ENCODE measurements around the gene CRELD2. TPM values are rescaled to one million over a fixed set of nuclear protein-coding genes. Genes with fewer than 3 reads are reported as not detected.

Gene CRELD2
- total RNA-seq, 1 donor from 2014 or later, result 43.8 TPM

DNA sequence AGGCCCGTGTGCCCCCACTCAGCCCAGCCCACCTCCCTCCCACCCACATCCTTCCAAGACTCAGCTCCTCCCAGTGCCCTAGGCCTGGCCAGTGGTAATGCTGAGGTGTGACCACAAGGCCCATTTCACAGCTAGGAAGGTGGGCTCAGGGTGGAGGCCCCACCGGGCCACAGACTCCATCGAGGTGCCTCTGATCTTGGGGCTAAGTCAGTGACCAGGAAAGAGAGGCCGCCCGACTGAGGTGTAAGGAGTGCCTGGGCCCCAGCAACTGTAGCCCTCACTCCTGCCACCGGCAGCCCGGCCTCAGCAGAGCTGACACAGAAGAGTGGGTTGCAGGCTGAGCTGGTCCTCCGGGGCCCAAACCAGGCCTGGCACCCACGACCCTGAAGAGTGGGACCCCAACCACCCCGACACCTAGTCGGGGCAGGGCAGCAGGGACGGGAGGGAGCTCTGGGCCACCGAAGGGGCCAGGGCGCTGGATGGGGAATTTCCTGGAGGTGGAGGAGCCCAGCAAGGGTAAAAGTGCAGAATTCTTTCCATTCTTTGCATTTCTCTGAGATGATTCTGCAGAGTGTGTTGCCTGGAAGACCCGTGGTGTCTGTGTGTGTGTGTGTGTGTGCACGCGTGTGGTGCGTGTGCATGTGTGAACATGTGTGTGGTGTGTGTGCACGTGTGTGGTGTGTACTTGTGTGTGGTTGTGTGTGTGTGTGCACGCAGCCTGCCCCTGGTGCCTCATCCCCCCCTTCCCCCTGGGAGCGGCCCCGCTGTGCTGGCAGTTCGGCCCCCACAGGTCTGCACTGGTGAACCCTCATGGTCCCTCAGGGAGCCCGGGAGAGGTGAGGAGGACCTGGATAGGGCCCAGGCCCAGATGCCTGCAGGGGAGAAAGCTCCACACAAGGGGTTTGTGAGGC is 33.8 kb downstream of the CRELD2 start:
- Mint-ChIP-seq H3K9me3 (no peaks in the 10 kb centered on the region), H3K4me1 (peaks cover 4% of the 10 kb centered on the region), H3K27me3 (ENCODE audit: low read depth) (no peaks in the 10 kb centered on the region), H3K27ac (ENCODE audit: unreplicated experiment) (peak overlapping the region; percentile 27), H3K4me3 (no peak overlapping the region), H3K36me3 (ENCODE audit: low read depth) (no peaks in the 10 kb centered on the region)
- TF ChIP-seq, protein P1, sequence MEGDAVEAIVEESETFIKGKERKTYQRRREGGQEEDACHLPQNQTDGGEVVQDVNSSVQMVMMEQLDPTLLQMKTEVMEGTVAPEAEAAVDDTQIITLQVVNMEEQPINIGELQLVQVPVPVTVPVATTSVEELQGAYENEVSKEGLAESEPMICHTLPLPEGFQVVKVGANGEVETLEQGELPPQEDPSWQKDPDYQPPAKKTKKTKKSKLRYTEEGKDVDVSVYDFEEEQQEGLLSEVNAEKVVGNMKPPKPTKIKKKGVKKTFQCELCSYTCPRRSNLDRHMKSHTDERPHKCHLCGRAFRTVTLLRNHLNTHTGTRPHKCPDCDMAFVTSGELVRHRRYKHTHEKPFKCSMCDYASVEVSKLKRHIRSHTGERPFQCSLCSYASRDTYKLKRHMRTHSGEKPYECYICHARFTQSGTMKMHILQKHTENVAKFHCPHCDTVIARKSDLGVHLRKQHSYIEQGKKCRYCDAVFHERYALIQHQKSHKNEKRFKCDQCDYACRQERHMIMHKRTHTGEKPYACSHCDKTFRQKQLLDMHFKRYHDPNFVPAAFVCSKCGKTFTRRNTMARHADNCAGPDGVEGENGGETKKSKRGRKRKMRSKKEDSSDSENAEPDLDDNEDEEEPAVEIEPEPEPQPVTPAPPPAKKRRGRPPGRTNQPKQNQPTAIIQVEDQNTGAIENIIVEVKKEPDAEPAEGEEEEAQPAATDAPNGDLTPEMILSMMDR (conservative IDR thresholded peaks at IDR 0.05), result no peak
- DNase-seq (ENCODE audit: low read depth, low spot score), result no peak

DNA sequence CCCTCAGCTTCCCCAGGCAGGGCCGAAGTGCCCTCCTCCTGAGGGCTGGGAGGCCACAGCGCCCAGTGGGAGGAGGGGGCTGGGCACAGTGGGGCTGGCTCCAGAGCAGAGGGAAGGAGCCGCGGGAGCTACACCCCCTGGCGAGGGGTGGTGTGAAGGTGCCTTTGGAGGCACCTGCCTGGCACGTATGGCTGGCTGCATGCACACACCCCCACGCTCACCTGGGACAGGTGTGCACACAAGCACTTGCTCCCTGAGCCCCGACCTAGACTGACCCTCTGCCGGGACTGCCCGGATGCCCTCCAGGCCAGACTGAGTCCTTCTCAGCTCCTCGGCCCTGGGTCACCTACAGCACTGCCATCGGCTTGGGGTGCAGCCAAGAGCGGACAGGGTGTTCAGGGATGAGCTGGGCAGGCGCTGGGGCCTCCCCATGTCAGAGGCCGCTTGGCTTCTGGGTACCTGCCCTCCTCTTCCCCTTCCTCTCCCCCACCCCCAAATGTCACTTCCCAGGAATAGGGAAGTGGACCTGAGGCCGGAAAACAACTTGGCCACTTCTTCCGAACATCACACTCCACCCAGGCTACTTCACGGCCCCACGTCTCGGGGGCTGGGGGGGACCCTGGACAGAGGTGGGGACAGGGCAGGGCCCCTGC is 34.7 kb downstream of the CRELD2 start:
- Mint-ChIP-seq H3K27me3 (ENCODE audit: low read depth) (no peaks in the 10 kb centered on the region), H3K4me1 (peaks cover 4% of the 10 kb centered on the region), H3K27ac (ENCODE audit: unreplicated experiment) (no peak overlapping the region), H3K9me3 (no peaks in the 10 kb centered on the region), H3K4me3 (no peak overlapping the region), H3K36me3 (ENCODE audit: low read depth) (no peaks in the 10 kb centered on the region)
- TF ChIP-seq, protein P1 (conservative IDR thresholded peaks at IDR 0.05), result no peak
- DNase-seq (ENCODE audit: low read depth, low spot score), result no peak

DNA sequence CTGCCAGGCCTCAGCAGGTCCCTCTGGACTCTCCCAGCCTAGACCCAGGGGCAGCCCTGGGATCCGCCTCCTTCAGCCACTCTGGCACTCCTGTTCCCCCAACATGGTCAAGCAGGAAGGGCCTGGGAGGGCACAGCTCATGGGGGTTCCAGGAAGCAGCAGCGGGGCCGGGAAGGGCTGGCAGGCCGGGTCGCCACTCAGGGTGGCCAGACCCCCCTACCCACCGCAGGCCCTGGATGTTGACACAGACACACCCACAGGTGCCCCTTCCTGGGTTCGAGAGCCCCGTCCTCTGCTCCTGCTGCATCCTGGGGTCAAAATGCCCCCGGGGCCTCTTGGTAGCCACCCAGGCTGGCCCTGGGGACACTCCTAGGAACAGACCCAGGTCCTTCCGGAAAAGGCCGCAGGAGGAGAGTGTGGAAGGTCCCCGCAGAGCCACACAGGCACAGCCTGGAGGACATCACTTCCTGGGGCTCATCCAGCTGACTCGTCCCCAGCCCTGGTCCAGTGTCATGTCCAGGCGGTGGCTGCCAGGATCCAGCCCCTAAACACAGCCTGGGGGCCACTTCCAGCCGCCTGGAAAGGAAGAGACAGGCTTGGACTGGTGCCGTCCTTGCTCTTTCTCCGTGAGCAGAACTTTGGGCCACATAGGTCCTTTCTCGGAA is 35.4 kb downstream of the CRELD2 start:
- Mint-ChIP-seq H3K9me3 (no peaks in the 10 kb centered on the region), H3K27me3 (ENCODE audit: low read depth) (no peaks in the 10 kb centered on the region), H3K36me3 (ENCODE audit: low read depth) (no peaks in the 10 kb centered on the region), H3K4me1 (peaks cover 4% of the 10 kb centered on the region), H3K27ac (ENCODE audit: unreplicated experiment) (no peak overlapping the region), H3K4me3 (no peak overlapping the region)
- no peak for DNase-seq (ENCODE audit: low read depth, low spot score)
- TF ChIP-seq, protein P1 (conservative IDR thresholded peaks at IDR 0.05), result no peak

DNA sequence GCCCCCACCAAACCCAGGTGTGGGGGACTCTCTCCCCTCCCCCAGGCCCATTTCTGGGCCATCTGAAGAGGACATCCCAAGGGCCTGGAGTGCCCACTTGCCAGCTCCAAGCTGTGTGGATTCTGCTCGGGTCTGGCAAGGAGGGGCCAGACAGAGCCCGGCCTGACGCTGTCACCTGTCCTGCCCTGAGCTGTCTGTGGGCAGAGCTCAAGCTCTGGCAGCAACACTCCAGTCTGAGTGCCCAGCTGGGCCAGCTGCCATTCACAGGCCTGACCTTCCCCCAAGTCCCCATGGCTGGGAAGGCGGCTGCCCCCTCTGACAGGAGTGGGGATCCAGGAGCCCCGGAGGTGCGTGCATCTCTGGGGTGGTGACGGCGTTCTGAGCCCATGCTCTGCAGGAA is 35.9 kb downstream of the CRELD2 start:
- H3K27ac Mint-ChIP-seq (ENCODE audit: unreplicated experiment), result no peak overlapping the region
- no peaks in the 10 kb centered on the region for H3K27me3 Mint-ChIP-seq (ENCODE audit: low read depth)
- H3K4me3 Mint-ChIP-seq, result no peak overlapping the region

DNA sequence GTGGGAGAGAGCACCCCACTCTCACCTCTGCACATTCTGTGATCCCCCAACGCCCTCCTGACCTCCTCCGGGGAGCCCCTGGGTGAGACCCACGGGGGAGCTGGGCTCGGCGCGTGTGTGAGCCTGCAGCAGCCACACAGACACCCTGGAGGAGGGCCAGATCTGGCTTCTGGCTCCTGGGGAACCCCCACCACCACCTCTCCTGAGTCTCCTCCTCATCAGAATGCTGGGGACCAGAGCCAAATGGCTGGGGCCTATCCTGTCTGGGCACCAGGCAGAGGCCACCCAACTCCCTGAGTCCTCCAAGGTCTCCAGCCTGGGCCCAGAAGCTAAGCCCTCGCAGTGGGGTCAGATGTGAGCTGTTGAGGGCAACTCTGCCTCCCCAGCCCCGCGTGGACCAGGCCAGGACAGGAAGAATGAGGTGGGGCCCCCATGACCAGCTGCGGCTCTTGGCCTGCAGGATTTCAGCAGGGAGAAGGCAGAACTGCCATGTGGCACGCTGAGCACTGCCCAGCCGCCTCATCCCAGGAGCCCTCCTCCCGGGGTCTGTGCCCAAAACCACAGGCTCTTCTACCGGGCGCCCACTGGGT is 36.7 kb downstream of the CRELD2 start:
- H3K9me3 Mint-ChIP-seq, result no peaks in the 10 kb centered on the region
- H3K4me1 Mint-ChIP-seq, result peaks cover 6% of the 10 kb centered on the region
- no peak for DNase-seq (ENCODE audit: low read depth, low spot score)
- H3K27me3 Mint-ChIP-seq (ENCODE audit: low read depth), result no peaks in the 10 kb centered on the region
- H3K36me3 Mint-ChIP-seq (ENCODE audit: low read depth), result no peaks in the 10 kb centered on the region
- H3K27ac Mint-ChIP-seq (ENCODE audit: unreplicated experiment), result no peak overlapping the region
- TF ChIP-seq, protein P1 (conservative IDR thresholded peaks at IDR 0.05), result no peak
- no peak overlapping the region for H3K4me3 Mint-ChIP-seq

More for the DNA sequence above, 35.9 kb downstream of the CRELD2 start:
- TF ChIP-seq, protein P1 (conservative IDR thresholded peaks at IDR 0.05), result no peak
- Mint-ChIP-seq H3K9me3 (no peaks in the 10 kb centered on the region), H3K36me3 (ENCODE audit: low read depth) (no peaks in the 10 kb centered on the region), H3K4me1 (peaks cover 9% of the 10 kb centered on the region)
- no peak for DNase-seq (ENCODE audit: low read depth, low spot score)

Data from neural crest cell (in vitro differentiated cells).